Daoy (cell line): Measurements from ENCODE around the gene AIMP1. TPM values are rescaled to one million over a fixed set of nuclear protein-coding genes. Genes with fewer than 3 reads are reported as not detected.
A peak's percentile ranks its signal among the peaks of the same experiment; 100 is the strongest.

Source experiments
- DNase-seq: peaks from one replicate; pipeline ENCODE4 v3.0.0-alpha.2; 2015; ENCODE audit warnings: low read depth
- total RNA-seq: library from RNA; depleted of rRNA; stranded (reverse); fragments of >200 nt; shearing (Covaris generic); gene quantifications from 2 replicates; pipeline ENCODE4 v1.2.3, GENCODE V29; 2014; rRNA removed

Gene AIMP1
- 28.1 and 32.3 TPM in 2 replicates for total RNA-seq

GRCh38 chr4:106315968-106316772 lies at the start of gene AIMP1, which contains the start of gene TBCK:
Gene AIMP1, plus strand, starts transcription at chr4:106316550. Its CDS starts 8,460 bp downstream, at chr4:106325010.
Gene TBCK, minus strand, starts transcription at chr4:106316209. Its CDS starts 7,249 bp downstream, at chr4:106308960.
- DNase-seq, result peak; percentile 80

GRCh38 chr4:106268786-106269185 lies 47.6 kb upstream of the AIMP1 start:
- DNase-seq, result no peak

- no peak for DNase-seq
These were observed 46.6 kb upstream of the AIMP1 start for GRCh38 chr4:106269711-106270110.

- no peak for DNase-seq
These were observed 45.6 kb upstream of the AIMP1 start for GRCh38 chr4:106270736-106271135.

GRCh38 chr4:106273831-106274230 lies 42.5 kb upstream of the AIMP1 start:
- no peak for DNase-seq

- no peak for DNase-seq
These were observed 39.1 kb upstream of the AIMP1 start for GRCh38 chr4:106277140-106277675.

GRCh38 chr4:106284227-106284626 lies 32.1 kb upstream of the AIMP1 start:
- DNase-seq, result no peak

- no peak for DNase-seq
These were observed 29.7 kb upstream of the AIMP1 start for GRCh38 chr4:106286611-106287010.

- peak; percentile 62 for DNase-seq
These were observed 28.9 kb upstream of the AIMP1 start for GRCh38 chr4:106287353-106287969.

GRCh38 chr4:106289737-106290136 lies 26.6 kb upstream of the AIMP1 start:
- no peak for DNase-seq

GRCh38 chr4:106291678-106292077 lies 24.7 kb upstream of the AIMP1 start:
- DNase-seq, result no peak

GRCh38 chr4:106294062-106294461 lies 22.3 kb upstream of the AIMP1 start:
- no peak for DNase-seq

GRCh38 chr4:106297245-106298035 lies 18.9 kb upstream of the AIMP1 start:
- no peak for DNase-seq

- DNase-seq, result no peak
These were observed 16.4 kb upstream of the AIMP1 start for GRCh38 chr4:106299977-106300376.

- no peak for DNase-seq
These were observed 14.8 kb upstream of the AIMP1 start for GRCh38 chr4:106301393-106302061.

- DNase-seq, result no peak
These were observed 14.3 kb upstream of the AIMP1 start for GRCh38 chr4:106302062-106302438.

GRCh38 chr4:106303548-106304281 lies 12.6 kb upstream of the AIMP1 start:
- no peak for DNase-seq

GRCh38 chr4:106304632-106305031 lies 11.7 kb upstream of the AIMP1 start:
- DNase-seq, result no peak

- no peak for DNase-seq
These were observed 10.8 kb upstream of the AIMP1 start for GRCh38 chr4:106305435-106306055.

- DNase-seq, result no peak
These were observed 9.8 kb upstream of the AIMP1 start for GRCh38 chr4:106306561-106306960.
